NCI-H524 (cell line): Measurements from ENCODE around the gene UBE2D2.

Experiments used
- DNase-seq, 2 experiments: peaks; one replicate each; lab custom pipeline; 2025; lab: John Stamatoyannopoulos, UW

UBE2D2 gene

DNA sequence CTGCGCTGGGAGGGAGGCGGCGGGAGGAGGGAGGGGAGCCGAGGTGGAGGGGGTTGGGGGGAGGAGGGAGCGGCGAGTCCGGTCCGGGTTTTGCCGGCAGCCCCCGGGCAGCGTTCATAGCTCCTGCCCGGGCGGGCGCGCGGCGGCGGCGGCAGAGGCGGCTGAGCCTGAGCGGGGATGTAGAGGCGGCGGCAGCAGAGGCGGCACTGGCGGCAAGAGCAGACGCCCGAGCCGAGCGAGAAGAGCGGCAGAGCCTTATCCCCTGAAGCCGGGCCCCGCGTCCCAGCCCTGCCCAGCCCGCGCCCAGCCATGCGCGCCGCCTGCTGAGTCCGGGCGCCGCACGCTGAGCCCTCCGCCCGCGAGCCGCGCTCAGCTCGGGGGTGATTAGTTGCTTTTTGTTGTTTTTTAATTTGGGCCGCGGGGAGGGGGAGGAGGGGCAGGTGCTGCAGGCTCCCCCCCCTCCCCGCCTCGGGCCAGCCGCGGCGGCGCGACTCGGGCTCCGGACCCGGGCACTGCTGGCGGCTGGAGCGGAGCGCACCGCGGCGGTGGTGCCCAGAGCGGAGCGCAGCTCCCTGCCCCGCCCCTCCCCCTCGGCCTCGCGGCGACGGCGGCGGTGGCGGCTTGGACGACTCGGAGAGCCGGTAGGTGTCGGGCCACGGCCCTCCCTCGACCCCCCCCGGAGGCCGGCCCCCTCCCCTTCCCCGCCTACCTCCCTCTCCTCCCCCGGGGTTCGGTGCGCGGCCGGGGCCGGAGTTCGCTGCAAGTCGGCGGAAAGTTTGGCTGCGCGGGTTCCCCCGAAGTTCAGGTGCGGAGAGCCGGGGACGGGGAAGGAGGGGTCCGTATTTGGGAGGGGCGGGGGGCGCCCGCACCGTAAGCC is 87.3 kb downstream of the UBE2D2 start, which contains the start of gene CXXC5:
CXXC5 (plus strand) TSS at position 145 of the 877 bp plus-strand sequence. CDS start 32,175 bp downstream, outside the sequence.
- peak; percentile 59 to 82 for DNase-seq

DNA sequence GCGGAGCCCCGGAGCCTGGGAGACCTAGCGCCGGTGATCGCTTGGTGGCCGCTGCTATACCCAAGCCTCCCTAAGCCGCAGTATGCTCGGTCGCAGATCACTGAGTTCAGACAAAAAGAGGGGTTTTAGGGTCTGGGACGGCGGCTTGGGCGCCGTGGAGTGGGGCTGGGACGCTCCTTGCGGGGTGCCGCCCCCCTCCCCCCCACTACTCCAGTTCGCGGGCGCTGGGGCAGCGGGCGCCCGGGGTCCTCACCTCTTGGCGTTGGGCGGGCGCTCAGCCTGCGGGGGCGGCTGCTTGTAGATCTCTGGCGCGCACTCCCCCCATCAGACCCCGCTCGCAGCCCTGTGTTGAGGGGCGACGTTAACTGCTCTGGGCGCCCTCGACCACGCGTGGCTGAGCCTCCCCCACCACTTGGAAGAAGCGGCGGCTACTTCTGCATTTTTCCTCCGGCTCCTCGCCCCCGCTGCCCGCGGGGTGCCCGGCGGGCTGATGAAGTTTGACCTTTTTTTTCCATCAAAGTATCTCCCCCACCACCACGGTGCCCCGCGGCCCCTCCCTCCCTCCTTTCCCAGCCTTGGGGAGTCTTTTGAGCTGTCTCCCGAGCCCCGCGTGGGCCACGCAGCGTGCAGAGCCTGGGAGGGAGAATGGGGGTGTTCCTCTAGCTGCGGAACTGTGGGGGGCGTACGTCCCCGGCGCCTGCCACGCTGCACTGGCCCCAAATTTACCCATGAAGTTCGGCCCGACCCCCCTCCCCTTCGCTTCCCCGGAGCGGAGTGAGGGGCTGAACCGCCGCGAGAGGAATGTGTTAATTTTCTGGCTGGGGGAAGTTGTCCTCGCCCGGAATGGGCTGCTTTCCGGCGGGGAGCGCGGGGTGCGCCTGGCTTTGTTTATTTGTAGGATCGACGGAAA is 88.2 kb downstream of the UBE2D2 start:
- peak in 1 of 2 experiments; percentile 31 for DNase-seq

DNA sequence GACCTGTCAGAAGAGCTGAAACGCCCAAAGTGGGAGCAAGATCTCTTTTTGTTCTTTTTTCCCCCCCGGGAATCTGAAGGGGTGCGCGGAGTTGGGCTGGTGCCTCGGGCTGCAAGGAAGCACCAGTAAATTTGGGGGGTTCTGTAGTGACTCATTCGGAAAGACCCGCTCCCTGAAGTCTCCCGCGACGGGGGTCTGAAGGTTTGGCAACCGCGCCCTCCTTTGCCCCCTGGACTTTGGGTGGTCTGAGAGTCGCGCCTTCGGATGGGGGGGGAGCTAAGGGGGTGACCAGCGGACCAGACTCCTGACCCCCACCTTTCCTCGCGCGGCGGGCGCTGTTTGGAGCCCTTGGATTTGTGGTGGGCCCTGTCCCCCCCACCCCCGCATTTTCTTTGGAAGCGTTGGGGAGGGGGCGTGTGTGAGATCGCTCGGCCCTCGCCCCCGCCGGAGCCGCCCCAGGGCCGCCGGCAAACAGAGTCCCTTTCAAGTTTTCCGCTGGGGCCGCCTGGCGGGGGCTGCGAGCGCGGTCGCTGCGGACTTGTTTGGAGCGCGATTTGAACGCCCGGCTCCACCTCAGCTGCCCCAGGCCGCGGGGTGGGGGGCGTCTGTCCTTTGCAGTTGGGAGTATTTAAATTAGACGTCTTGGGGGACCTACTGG is 89.0 kb downstream of the UBE2D2 start:
- DNase-seq, result peak; percentile 27 to 30

DNA sequence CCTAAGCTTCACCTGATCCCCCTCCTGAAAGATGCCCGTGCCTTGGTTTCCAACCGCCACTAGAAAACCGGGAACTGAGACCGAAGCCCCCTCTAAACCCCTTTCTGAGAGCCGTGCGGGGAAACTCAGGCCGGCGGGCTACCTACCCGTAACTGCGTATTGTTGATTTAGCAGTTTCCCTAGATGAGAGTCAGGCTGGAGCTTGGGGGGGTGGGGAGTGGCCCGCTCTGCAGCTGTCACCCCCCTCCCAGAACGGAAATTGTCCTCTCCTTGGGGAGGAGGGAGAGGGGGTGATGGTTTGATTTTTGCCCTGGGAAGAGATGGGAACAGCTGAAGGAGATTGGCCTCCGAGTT is 89.5 kb downstream of the UBE2D2 start:
- no peak for DNase-seq

DNA sequence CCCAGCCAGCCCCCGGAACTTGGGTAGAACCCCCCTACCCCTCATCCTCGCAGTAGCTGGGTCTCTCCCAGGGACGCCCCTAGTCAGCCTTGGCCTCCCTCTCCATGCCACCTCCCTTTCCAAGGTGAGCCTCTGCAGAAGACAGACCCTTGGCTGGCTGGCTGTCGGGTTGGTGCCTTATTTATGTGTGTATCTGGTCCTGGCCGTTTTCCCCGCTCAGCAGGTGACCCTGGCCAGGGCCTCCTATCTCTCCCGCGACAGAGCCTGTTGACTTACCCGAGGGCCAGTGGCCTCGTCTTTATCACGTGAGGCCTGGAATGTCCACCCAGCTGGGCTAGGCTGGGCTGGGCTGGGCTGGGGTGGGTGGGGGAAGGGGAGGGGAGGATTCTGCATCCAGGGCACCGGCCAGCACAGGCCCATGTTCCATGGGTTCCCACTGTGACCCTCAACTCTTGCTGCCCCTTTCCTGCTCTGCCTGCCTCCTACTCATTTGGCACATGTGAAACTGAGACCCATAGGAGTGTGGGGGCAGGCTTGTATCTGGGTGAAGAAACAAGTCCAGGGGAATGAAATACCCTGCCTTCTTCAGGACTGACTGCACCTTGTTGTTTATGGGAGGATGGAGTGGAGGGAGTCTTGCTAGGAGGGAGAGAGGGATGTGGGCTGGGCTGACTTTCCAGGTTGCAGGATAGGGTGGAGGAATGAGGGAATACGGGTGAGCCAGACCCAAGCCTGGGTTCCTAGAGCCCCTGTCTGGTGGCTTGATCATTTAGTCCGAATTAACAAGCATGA is 90.1 kb downstream of the UBE2D2 start:
- DNase-seq, result no peak

DNA sequence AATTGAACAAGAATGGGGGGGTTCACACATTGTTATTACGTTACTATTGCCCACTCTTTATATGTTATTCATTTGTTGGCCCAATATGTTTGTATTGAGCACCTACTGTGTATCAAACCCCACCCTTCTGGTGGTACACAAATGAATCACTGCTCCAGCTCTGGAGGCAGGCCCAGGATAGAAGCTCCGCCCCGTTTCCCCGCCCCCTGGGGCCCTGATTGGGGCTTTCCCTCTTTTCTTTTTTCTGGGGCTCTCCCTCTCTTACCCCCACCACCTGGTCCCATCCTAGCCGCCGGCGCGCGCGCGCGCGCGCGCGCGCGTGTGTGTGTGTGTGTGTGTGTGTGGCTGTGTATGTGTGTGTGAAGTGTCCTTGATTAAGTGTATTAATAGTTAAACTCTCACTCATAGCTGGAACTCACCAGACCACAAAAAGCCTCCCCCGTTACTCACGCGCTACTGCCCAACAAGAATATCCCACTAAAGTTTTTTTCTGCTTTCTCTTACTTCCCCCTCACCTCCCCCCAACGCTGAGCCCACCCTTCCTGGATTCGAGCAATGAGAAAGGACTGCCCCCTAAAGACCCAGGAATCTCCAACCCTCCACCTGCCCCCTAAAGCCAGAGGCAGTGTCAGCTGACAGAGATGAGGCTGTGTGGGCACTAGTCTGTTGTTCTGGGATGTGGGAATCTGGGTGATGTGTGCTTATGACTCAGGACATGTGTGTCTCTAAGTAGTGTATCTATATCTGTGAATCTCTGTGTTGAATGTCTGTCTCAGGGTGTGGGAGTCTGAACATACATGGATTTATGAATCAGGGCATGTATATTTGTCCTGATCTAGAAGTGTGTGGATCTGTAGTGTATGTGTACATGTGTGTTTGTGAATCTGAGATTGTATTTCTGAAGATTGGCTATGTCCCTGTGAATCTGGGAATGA is 91.0 kb downstream of the UBE2D2 start:
- DNase-seq, result peak; percentile 41 to 80

DNA sequence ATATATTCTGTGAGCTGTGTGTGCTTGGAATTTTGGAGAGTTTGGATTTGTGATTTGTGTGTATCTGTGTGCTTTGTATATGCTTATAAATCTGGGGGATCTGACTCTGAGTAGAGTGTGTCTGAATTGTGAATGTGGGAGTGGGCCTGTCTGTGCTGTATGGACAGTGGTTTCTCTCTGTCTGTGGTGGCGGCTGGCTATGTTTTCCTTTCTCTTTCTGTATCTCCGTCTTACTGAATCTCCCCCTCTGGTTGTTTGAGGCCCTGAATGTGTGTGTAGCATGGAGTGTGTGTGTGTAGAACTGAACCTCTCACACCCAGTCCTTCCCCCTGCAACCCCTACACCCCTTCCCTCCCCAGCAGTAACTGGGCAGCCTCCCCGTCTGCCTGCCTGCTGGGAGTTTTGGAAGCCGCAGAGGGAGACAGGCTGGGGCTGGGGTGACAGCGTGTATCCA is 91.7 kb downstream of the UBE2D2 start:
- no peak for DNase-seq

DNA sequence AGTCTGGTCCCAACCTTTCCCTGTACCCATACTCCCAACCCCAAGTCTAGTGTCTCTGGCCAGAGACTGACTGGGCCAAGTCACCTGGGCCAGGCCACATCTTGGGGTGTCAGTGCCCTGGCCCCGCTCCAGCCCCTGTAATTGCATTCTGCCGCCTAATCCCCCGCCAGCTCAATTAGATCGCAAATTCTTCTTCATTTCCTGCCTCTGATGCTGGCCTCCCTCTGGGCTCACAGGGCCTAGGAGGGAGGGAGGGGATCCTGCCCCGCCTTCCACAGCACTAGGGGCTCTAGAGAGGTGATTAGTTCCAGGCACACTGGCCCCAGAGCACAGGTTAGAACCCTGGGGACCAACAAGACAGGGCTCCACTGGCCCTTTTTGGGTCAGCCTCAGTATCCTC is 92.5 kb downstream of the UBE2D2 start:
- DNase-seq, result peak in 1 of 2 experiments; percentile 10

DNA sequence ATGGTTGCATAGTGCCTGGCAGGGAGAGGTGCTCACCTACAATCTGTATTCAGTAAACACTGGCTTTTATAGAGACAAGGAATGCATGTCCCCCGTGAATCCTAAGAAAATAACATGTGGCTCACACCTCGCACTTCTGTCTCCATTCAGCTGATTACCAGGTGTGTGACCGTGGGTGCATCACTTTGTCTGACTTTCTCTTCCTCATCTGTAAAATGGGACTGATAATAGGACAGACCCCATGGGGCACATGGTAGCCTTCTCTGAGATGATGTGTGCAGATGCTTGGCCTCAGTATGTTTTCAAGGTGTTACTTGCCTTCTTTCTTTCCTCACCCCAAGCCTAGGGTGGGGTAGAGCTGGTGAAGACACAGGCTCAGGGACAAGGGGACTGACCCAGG is 93.3 kb downstream of the UBE2D2 start:
- no peak for DNase-seq

DNA sequence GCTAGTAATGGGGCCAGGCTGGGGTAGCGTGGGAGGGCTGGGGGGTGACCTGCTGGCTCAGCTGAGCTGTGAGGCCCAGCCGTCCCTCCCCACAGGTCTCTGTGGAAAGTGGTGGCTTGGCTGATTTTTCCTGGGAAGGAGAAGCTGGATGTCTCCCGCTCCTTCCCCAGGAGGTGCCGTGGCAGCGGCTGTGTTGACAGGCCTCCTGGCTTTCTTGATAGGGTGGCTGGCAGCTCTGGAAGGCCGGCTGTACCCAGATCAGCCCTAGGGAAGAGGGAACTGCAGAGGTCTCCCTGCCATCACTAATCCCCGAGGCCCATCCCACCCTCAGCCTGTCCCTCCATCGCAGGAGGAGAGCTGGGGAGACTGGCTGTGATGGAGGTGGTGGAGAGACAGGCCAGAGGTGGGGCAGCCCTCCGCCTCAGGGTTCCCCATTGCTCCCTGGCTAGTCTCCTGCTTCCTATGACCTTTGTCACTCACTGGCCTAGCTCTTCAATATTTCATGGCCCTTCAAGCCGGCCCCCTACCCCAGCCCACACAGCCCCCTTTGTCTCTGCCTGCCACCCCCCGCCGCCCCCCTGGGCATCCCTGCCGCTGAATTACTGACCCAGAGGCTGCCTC is 93.8 kb downstream of the UBE2D2 start:
- peak in 1 of 2 experiments; percentile 45 for DNase-seq

DNA sequence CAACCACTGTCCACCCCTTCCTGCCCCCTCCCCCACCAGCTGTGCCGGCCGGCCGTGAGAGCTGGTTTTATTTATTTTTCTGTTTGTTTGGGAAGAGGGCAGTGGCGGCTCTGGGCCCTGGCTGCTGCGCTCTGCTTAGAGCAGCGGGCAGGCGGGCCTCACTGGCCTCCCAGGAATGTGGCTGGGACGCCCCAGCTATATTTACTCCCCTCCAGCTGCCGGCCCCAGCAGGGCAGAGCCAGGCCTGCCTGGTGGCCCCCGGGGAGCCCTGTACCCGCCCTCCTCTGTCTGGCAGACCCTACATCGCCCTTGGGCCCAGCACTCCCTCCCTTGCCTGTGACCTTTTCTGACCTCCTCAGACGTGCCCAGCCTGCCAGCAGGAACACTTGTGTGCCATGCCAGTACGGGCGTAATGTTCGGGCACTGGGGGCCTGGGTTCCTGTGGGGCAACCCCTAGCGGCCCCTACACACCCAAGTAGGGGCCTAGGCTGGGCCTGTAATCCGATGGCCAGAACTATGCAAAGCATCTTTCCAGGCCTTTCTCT is 94.7 kb downstream of the UBE2D2 start:
- DNase-seq, result no peak

DNA sequence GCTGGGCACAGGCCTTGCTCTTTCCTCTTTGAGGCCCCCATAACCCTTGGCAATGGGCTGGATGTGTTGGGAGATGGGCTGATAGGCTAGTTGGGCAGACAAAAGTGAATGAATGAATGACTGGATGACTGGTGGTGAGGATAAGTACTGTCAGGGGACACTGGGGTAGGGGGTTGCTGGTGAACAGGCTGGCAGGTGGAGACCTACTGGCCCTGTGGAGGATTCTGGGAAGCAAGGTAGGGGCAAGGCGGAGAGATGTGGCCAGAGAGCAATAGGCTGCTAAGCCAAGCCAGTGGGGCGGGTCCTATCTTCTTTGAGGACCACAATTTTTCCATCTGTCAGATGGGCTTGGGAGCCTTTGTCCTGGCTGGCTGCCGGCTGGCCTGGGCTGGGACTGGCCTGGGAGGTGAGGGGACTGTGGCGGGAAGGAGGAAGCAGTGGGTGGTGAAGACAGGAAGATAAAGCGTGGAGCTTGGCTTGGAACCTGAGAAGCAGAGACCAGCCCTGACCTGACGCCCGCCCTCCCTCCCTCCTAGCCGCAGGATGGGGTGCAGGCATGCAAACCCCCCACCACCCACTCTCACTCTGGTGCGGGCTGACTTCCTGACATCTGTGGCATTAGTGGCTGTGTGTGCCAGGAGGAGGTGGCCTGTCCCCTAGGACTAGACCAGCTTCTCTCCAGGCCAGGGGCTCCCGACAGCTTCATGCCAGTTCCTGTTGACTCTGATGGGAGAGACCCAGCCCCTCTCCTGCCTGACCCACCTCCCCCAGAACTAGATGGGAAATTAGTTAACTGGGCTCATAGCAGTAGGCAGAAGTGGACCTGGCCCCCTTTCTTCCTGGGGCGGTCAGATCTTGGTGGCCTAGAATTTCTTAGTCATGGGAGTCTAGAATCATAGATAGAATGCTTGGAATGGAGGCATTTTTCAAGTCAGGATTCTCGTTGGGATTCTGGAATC is 96.5 kb downstream of the UBE2D2 start:
- no peak for DNase-seq

DNA sequence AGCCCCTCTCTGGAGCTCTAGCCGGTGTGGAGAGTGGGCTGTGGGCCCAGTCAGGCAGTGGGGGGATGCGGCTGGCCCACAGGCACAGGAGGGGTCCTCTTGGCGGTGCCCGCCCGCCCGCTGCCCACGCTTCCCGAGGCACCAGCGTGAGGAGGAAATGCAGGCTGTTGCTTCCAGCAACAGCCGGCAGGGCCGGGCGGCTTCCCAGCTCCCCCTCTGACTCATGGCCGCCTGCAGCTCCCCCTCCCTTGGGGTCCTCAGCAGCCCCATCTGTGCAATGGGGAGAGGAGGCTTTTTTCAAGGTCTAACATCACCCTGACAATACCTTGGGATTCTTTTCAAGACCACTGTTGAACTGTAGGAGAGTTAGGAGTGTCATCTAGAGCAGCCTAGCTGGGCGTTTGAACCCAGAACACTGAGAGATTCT is 97.4 kb downstream of the UBE2D2 start:
- DNase-seq, result no peak

DNA sequence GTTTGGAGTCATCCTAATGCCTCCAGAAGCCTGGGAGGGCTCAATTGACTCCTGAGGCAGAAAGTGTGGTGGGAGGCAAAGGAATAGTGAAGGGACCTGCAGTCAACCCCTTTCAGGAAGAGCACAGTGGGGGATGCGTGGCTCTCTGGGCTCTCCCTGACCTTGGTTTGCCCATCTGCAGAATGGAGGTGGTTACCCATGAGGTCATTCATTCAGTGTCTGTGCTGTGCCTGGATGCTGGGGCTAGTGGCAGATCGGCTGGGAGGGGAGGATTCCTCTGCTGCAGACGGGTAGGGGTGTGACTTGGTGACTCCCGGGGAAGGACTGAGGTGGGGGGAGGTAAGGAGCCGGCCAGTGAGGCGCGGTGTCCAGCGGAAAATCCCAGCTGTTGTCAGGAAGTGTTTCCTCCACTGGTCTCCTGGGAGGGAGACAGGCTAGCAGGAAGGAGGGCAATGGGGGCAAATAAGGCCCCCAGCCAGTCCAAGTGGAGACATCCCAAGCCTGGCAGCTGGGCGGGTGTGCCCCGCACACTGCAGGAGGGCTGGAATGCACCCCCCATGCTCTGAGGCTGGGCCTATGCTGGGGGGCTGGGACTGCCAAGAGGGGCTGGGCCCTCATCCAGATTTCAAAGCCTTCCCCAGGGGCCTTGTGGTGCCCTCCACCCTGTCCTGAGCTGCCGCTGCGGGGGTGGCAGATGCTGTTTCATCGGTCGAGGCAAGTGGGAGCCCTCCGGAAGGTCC is 98.0 kb downstream of the UBE2D2 start:
- DNase-seq, result peak in 1 of 2 experiments; percentile 17

DNA sequence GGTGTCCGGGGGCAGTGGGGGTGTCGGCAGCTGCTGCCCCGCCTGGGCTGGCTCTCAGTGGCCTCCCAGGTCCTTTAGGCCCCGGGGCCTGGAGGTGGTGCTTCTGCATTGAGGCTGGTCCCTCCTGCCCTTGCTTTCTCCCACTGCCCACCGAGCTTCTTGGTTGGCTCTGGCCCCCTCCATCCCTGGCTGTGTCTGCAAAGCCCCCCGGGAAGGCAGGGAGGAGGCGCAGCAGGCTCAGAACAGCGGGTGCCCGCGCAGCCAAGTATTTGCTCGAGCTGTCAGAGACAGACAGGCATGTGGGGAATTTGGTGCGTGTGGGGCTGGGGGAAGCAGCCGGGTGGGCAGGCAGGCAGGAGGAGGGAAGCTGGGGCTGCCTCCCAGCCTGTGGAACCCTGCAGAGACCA is 98.6 kb downstream of the UBE2D2 start:
- no peak for DNase-seq

DNA sequence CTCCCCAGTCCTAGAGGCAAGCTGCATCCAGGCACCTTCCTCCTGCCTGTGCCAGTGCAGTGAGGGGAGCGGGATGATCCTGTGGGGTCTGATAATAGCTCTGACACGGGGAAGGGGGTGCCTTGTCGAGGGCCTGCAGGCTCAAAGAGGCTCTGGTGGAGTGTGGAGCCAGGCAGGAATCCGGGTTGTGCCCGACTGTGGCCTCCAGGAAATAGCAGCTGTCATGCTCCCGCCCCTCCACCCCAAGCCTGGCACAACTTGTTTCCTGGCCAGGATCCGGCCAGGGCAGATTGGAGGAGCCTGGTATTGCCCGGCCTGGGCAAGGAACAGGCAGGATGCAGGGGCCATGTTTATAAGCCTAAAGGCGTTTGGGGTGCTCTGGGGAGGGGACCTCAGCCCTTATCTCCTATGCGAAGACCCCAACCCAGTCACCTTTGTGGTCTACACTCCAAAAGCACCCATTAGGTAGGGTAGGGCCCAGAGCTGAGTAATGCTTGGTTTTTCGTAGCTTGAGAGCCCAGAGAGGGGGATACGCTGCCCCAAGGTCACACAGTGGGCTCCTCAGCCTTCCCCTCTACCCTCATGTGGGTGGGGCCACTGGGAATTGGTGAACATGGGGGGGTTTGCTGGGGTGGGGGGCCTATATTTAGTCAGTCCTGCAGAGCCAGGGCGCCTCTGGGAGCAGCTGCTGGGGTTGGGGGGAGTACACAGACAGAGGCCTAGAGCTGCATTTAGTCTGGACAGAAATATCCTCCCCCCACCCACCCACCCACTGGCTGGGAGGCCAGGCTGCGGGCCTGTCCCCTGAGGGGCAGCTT is 99.2 kb downstream of the UBE2D2 start:
- DNase-seq, result peak in 1 of 2 experiments; percentile 31
